Smooth muscle cell (in vitro differentiated cells): Measurements from ENCODE around the gene BAIAP2. TPM values are rescaled to one million over a fixed set of nuclear protein-coding genes. Genes with fewer than 3 reads are reported as not detected.

ENCODE experiments used
- DNase-seq: peaks from one replicate; lab custom pipeline; 2025; ENCODE audit not compliant: unreplicated experiment; lab: John Stamatoyannopoulos, UW
- H2AFZ ChIP-seq: fragments of 200-600 bp; sonication (generic); 2 replicates; pipeline ENCODE4 v1.6.0; 2016; ENCODE audit warnings: antibody characterized with exemption, low read depth, mild to moderate bottlenecking
- H3F3A ChIP-seq: fragments of 200-600 bp; sonication (generic); 2 replicates; pipeline ENCODE4 v1.6.0; 2017; ENCODE audit warnings: antibody characterized with exemption, low read depth
- H3K27ac ChIP-seq: fragments of 200-600 bp; sonication (generic); 2 replicates; pipeline ENCODE4 v1.5.1; 2016; ENCODE audit warnings: low read depth, mild to moderate bottlenecking
- H3K27me3 ChIP-seq: fragments of 200-600 bp; sonication (generic); 2 replicates; pipeline ENCODE4 v1.6.1; 2016; ENCODE audit warnings: low read depth, mild to moderate bottlenecking
- H3K36me3 ChIP-seq: fragments of 200-600 bp; sonication (generic); 2 replicates; pipeline ENCODE4 v1.5.1; 2016; ENCODE audit warnings: low read depth
- H3K4me1 ChIP-seq: fragments of 200-600 bp; sonication (generic); 2 replicates; pipeline ENCODE4 v1.5.1; 2016; ENCODE audit warnings: low read depth
- H3K4me2 ChIP-seq: fragments of 200-600 bp; sonication (generic); 2 replicates; pipeline ENCODE4 v1.6.0; 2016; ENCODE audit warnings: mild to moderate bottlenecking
- H3K4me3 ChIP-seq: fragments of 200-600 bp; sonication (generic); 2 replicates; pipeline ENCODE4 v1.5.1; 2016; ENCODE audit warnings: mild to moderate bottlenecking
- H3K79me2 ChIP-seq: fragments of 200-600 bp; sonication (generic); 2 replicates; pipeline ENCODE4 v1.6.0; 2016; ENCODE audit warnings: low read depth, mild to moderate bottlenecking
- H3K9ac ChIP-seq: fragments of 200-600 bp; sonication (generic); 2 replicates; pipeline ENCODE4 v1.6.0; 2016; ENCODE audit warnings: low read depth
- H3K9me3 ChIP-seq: fragments of 200-600 bp; sonication (generic); replicated peaks from 2 replicates; pipeline ENCODE4 v1.5.1; 2016; ENCODE audit warnings: low read depth
- H4K20me1 ChIP-seq: fragments of 200-600 bp; sonication (generic); 2 replicates; pipeline ENCODE4 v1.6.0; 2016; ENCODE audit warnings: low read depth
- WGBS: methylation state at CpG from one replicate; pipeline ENCODE4 v1.1.7; 2016; ENCODE audit warnings: low lambda C conversion rate; 5-methylcytosine and 5-hydroxymethylcytosine counted together
- polyA plus RNA-seq: library from polyadenylated mRNA; unstranded; fragments of >200 nt; fragmentation: Nextera tagmentation; extraction: Ambion mirVana; gene quantifications from 2 replicates; pipeline ENCODE4 v1.2.1, GENCODE V29; 2016
- total RNA-seq: library from RNA; depleted of rRNA; stranded (reverse); fragments of >200 nt; gene quantifications from 2 replicates; pipeline ENCODE4 v1.2.3, GENCODE V29; 2014
- TF ChIP-seq, protein P1 (sequence below): fragments of 200-600 bp; sonication (generic); IDR thresholded peaks from 2 replicates; pipeline ENCODE4 v1.5.1; 2017; ENCODE audit warnings: borderline replicate concordance, mild to moderate bottlenecking, antibody characterized with exemption; ENCODE audit not compliant: insufficient read depth, poor library complexity, severe bottlenecking

The BAIAP2 gene
- total and polyA plus RNA-seq, 2 experiments from 2014 or later: 26.6 to 41.9 TPM

GRCh38 chr17:81106716-81107115 is 71.8 kb downstream of the BAIAP2 start:
- Histone ChIP-seq H3K4me2 (no peak overlapping the region), H3K27me3 (no peaks in the 10 kb centered on the region)

GRCh38 chr17:81108220-81108619 is 73.3 kb downstream of the BAIAP2 start:
- Histone ChIP-seq H3K79me2 (no peaks in the 10 kb centered on the region), H3K9me3 (no peaks in the 10 kb centered on the region), H3K36me3 (no peaks in the 10 kb centered on the region), H3K27me3 (no peaks in the 10 kb centered on the region), H3K4me1 (no peaks in the 10 kb centered on the region), H3K4me3 (no peak overlapping the region), H4K20me1 (peaks cover 27% of the 10 kb centered on the region), H2AFZ (no peak overlapping the region), H3K27ac (no peak overlapping the region), H3F3A (no peaks in the 10 kb centered on the region), H3K9ac (no peak overlapping the region), H3K4me2 (no peak overlapping the region)
- TF ChIP-seq, protein P1, sequence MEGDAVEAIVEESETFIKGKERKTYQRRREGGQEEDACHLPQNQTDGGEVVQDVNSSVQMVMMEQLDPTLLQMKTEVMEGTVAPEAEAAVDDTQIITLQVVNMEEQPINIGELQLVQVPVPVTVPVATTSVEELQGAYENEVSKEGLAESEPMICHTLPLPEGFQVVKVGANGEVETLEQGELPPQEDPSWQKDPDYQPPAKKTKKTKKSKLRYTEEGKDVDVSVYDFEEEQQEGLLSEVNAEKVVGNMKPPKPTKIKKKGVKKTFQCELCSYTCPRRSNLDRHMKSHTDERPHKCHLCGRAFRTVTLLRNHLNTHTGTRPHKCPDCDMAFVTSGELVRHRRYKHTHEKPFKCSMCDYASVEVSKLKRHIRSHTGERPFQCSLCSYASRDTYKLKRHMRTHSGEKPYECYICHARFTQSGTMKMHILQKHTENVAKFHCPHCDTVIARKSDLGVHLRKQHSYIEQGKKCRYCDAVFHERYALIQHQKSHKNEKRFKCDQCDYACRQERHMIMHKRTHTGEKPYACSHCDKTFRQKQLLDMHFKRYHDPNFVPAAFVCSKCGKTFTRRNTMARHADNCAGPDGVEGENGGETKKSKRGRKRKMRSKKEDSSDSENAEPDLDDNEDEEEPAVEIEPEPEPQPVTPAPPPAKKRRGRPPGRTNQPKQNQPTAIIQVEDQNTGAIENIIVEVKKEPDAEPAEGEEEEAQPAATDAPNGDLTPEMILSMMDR: no peak
- no peak for DNase-seq
- 89% methylated on average over 9 of the region's 9 CpGs for whole genome bisulfite sequencing

More at GRCh38 chr17:81106716-81107115, 71.8 kb downstream of the BAIAP2 start:
- Histone ChIP-seq H4K20me1 (peaks cover 33% of the 10 kb centered on the region), H3F3A (no peaks in the 10 kb centered on the region), H3K4me1 (no peaks in the 10 kb centered on the region), H3K9me3 (no peaks in the 10 kb centered on the region), H3K4me3 (no peak overlapping the region), H3K79me2 (no peaks in the 10 kb centered on the region), H3K9ac (no peak overlapping the region), H2AFZ (no peak overlapping the region), H3K36me3 (no peaks in the 10 kb centered on the region), H3K27ac (no peak overlapping the region)
- WGBS: 97% methylated on average over 11 of the region's 24 CpGs
- DNase-seq: no peak
- TF ChIP-seq, protein P1: no peak

GRCh38 chr17:81109957-81110356 is 75.0 kb downstream of the BAIAP2 start:
- TF ChIP-seq, protein P1: no peak
- no peak overlapping the region for H2AFZ ChIP-seq
- H3K27me3 ChIP-seq: no peaks in the 10 kb centered on the region
- no peak overlapping the region for H3K4me2 ChIP-seq
- no peaks in the 10 kb centered on the region for H3K9me3 ChIP-seq
- 75% methylated on average over 22 of the region's 22 CpGs for WGBS
- no peaks in the 10 kb centered on the region for H3K79me2 ChIP-seq
- H3K27ac ChIP-seq: no peak overlapping the region
- H3K4me1 ChIP-seq: no peaks in the 10 kb centered on the region
- H3K9ac ChIP-seq: no peak overlapping the region
- peaks cover 27% of the 10 kb centered on the region for H4K20me1 ChIP-seq
- DNase-seq: no peak
- H3F3A ChIP-seq: no peaks in the 10 kb centered on the region
- no peaks in the 10 kb centered on the region for H3K36me3 ChIP-seq
- no peak overlapping the region for H3K4me3 ChIP-seq

- Histone ChIP-seq H3K27ac (no peak overlapping the region), H2AFZ (no peak overlapping the region), H3K4me3 (no peak overlapping the region), H3F3A (no peaks in the 10 kb centered on the region), H3K9ac (no peak overlapping the region), H3K4me1 (no peaks in the 10 kb centered on the region), H3K36me3 (no peaks in the 10 kb centered on the region), H3K79me2 (no peaks in the 10 kb centered on the region), H3K9me3 (no peaks in the 10 kb centered on the region), H4K20me1 (peaks cover 27% of the 10 kb centered on the region), H3K27me3 (no peaks in the 10 kb centered on the region), H3K4me2 (no peak overlapping the region)
- WGBS: 91% methylated on average over 24 of the region's 30 CpGs
- TF ChIP-seq, protein P1: no peak
- no peak for DNase-seq
Measured at GRCh38 chr17:81110488-81111040, 75.6 kb downstream of the BAIAP2 start.
